Occipital lobe (tissue), 2 donors: ENCODE results near the gene DIAPH2. TPM values are rescaled to one million over a fixed set of nuclear protein-coding genes. Genes with fewer than 3 reads are reported as not detected.

Source experiments
- DNase-seq: peaks from one replicate; lab custom pipeline; 2025; lab: John Stamatoyannopoulos, UW
- total RNA-seq: library from RNA; depleted of rRNA; stranded (reverse); fragments of >200 nt; gene quantifications from one replicate; pipeline ENCODE4 v1.2.3, GENCODE V29; 2014

The DIAPH2 gene
- total RNA-seq, 1 donor from 2014 or later, result 18.2 TPM

DNA sequence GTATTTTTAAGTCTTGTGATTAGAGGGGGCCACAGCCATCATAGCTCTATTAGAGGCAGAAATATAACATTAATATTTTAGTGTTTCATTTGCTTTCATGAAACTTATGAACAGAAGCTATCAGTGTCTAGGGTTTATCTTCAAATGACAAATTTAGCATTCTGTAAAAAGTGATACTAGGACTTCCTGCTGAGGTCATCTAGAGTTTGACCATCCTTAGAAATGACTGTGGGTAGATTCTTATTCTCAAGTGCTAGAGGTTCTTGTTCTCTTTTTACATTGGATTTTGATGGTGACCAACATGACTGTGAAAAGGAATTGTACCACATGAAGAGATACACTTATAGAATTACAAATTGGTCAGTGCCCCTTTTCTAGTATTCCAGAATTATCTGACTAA is 767.6 kb downstream of the DIAPH2 start:
- DNase-seq, result no peak

DNA sequence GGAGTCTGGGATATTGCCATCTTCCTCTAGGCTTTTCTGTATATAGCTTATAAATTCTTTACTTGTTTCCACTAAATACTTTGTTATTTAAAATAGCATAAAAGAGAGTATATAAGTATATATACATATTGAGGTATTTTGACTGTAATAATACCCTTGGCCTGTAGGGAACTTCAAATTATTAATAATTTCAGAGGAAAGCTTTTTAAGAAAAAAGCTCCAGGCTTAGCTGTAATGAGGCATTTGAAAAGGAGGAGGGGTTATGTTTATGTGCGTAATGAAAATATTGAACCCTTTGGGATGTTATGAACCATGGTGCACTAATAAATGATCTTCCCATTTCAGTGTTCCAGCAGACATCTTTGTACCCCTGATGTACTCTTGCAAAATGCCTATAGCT is 777.1 kb downstream of the DIAPH2 start:
- no peak for DNase-seq

DNA sequence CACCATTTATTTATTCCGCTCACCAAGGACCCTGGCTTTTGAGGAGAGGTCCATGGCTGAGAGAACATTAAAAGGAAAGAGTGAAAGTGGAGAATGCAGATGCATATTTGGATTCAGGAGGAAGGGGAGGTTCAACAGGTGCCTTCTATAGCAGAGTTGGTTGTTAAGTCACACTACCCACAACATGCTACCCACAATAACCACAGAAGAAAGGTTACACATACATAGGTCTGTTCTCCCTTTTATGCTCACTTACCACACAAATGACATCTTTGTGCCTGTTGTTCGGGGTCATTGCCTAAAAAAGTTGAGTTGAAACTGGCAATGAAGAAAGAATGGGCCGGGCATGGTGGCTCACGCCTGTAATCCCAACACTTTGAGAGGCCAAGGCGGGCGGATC is 786.4 kb downstream of the DIAPH2 start:
- no peak for DNase-seq

DNA sequence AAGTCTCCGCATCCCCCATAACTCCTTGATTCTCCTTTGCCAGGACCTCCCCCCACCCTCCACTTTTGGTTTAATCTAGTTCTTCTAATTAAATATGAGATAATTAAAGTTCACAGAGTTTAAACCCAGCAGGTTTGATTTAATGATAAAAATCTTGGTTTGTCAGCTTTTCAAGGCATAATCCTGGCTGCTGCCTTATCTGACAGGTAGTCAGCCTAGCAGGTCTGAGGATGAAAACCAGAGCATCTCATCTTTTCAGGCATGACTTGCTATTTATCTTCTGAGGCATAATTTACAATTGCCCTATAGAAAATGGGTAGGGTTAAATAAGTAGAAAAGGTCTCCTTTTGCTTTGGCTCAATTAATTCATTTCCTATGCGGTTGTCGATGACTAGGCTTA is 790.3 kb downstream of the DIAPH2 start:
- no peak for DNase-seq

DNA sequence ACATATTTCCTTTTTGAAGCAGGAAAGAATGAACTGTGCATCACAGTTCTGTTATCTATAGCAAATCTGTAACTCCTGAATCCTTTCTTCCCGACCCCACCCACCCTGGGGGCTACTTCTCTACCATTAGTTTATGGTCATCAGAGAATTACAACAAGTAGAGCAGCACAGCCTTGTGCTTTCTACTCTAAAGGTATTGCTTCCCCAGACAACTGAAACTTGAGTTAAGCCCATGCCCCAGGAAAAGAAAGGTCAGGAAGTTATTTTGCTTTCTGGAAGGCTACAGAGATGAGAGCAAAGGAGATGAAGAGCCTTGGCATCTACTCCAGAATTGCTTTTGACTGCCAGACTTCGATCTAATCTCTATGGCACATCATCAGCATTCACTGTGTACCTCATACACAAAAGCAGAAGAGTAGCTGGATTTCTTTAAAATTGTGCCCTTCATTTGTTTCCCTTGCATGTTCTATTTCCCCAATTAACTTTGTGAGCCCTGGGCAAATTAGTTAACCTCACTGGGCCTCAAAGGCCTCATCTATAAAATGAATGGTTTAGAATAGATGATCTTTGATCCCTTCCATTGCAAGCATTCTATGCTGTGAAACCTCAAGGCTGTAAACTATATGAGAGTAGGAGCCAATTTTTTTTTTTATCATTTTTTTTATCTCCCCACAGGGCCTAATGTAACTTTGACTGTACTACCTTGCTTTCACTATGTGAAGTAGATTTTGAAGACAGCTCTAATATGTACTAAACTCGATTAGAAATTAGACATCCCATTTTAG is 794.7 kb downstream of the DIAPH2 start:
- DNase-seq, result no peak

DNA sequence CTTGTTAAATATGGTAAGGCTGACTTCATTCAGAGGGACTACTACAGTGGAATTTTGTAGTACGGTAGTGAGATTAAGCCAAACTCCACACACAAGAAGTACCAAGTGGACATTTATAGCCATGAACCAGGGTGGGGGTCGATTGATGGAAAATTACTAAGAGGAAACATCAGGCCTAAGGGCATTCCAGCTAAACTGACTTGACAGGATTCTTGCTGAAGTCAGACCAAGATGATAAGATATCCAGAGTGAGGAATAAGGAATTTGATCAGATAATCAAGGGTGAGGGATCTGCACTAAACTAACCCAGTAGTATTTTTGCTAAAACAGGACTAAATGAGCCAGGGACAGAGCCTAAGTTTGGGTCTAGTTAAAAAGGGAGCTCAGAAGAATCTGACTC is 796.6 kb downstream of the DIAPH2 start:
- no peak for DNase-seq

DNA sequence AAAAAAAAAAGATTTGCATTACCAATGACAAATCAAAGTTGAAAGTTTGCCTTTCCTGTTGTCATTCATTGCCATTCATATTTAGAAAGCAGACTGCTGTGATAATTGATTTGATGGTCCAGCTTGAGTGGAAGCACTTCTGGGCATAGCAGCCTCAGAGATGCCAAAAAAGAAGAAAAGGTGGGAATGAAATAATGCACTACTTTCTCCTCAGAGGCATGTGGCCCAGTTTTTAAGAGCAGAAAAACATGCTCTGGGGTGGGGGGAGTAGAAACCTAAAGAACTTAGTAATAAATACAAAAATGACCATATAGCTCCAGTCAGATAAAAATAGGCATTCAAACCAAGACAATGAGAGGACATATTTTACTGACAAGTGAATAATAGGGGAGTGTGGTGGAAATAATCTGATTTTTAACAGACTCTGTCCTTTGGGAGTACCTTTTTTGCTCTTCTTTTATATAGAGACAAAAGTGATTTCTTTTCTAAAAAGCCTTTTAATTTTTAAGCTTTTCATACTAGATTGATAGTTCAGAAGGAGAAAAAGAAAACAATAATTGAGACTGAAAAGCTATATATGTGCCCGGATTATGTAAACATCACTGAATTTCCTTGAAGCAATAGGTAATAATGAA is 798.1 kb downstream of the DIAPH2 start:
- DNase-seq, result no peak

DNA sequence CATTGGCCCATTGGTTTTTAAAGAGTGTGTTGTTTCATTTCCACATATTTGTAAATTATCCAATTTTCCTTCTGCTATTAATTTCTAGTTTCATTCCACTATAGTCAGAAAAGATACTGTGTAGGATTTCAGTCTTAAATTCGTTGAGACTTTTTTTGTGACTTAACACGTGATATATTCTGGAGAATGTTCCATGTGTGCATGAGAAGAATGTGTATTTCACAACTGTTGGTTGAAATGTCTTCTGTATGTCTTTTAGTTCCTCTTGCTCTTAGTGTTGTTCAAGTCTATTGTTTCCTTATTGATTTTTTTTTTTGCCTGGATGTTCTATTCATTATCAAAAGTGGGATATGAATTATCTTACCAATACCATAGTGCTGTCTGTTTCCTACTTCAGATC is 806.0 kb downstream of the DIAPH2 start:
- no peak for DNase-seq

DNA sequence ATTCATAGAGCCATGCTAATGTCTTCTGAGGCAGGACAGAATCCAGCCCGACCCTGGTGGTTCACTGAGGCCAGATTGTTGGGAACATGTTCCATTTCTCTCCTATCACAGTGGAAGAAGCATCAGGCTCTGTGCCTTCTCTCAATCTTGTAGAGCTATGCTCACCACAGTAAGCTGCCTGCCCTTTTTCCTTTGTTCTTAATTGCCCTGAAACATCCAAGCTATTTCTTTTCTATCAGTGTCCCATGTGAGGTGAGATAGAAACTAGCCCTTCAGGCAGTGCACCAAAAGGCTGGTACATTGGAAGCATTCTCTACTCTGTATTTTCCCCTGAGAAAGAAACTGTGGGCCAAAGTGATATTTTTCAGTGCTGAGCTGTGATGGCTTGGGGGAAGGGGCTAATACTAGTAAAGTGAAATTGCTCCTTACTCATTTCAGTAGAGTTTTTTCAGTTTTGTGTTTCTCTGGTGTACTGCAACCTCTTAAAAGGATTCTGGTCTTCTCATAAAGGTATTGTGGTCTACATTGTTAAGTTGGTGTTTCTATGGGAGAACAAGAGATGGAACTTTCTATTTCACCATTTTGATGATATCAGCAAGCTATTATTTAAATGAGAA is 810.2 kb downstream of the DIAPH2 start:
- no peak for DNase-seq

DNA sequence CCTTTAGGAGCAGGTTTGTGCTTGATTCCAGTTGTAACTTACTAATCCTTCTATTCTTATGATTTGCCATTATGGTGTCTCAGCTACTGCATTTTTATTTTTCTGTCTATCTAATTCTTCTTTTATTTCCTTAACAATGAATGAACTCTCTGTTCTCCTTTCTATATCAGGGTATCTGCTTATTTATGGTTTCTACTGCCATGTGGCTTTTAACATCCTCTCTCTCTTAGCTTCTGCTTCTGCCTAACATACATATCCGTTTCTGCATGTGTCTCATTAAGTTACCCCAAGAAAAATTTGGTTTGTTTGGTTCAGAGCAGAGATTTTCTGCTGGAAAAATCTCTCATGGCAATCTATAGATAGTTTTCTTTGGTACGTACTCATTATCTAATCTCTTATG is 813.5 kb downstream of the DIAPH2 start:
- DNase-seq, result no peak

DNA sequence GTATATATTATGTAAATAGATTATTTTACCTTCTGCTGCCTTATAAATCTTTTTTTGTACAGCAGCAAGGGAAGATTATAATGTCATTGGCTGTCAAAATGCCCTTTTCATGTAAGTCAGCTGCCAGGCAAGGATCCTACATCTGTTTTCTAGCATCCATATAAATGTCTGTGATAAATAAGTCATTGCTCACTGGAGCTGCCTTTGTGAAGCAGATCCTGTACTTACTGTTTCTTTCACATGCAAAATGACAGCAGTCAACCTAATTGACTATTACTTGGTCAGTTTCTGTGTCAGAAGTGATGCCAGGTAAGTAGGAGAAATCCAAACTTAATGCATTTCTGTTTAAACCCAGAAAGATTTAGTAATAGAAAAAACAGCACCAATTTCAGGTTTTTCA is 819.8 kb downstream of the DIAPH2 start:
- no peak for DNase-seq

DNA sequence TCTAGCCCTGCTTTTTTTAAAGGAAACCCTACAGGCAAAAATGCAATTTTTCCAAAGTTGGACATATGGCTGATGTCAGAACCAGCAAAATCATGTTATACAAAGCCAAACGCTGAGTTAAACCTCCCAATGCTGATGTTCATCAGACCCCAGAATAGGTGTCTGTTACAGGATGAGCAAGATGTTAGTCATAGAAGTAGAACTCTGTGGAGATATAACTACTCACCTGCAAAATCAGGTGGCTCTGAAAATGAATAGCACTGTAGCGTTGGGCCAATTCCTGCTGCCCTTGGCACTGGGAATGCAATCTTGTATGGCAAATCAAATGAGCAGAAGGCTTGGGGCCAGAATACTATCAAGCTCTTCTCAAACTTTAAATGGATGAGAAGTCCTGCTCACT is 833.1 kb downstream of the DIAPH2 start:
- no peak for DNase-seq

DNA sequence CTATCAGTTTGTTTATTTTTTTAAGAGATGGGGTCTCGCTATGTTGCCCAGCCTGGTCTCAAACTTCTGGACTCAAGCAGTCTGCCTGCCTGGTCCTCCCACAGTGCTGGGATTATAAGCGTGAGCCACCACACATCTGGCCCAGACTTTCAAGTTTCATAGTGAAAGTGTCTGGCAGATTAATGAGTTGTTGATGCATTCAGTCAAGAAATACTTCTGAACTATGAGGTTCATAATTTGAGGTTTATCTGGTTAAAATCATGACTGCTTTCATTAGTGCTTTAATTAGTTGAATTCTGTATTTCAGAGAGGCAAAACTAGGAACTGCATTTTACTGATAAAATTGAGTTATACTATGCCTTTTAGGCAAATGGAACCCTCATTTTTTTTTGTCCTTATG is 837.7 kb downstream of the DIAPH2 start:
- no peak for DNase-seq

DNA sequence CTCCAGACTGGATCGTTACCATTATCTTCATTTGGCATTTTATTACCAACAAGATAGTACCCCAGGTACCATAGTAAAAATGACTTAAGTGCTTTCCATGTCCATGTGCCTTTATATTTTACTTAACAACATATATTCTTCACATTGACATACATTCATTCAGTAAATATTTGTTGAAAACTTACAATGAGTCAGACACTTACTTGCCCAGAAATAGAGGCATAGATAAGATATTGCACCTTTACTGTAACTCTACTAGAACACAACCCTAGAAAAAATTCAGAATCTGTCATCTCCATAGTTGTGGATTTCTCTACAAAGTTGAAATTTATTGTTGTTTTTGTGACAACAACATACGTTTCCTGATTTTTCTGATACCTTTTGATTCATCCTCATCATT is 839.7 kb downstream of the DIAPH2 start:
- DNase-seq, result no peak

DNA sequence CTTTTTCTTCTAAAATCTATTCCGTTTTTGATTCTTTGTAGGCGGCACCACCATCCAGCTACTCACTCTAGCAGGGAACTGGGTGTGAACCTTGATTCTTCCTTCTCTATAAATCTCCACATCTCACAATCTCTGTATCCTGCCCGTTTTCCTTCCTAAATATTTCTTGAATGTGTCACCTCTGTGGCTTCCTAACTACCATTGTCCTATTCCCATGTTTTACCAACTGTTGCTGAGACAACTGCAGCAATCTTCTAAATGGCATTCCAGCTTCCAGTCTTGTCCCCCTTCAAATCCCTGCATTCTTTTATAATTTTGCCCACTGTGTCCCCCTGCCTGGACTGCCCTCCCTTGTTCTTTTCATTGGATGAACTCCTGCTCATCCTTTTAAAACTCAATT is 840.4 kb downstream of the DIAPH2 start:
- DNase-seq, result no peak

DNA sequence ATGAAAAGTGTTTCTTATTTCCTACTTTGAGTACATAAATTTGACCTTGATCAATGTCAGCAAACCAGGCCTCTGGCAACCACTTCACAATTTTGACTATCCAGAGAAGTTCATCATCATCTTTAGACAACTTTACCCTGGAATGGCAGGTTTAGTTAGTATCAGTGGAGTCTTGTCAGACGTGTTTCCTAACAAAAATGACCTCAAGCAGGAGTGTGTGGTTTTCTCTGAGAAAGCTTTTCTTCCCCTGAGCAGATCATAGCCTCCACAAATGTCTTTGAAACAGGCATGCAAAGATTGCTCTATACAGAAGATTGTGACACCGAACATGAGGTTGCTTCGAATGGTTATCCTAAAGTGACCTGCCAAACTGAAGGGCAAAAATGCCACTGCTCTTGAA is 841.3 kb downstream of the DIAPH2 start:
- DNase-seq, result no peak

DNA sequence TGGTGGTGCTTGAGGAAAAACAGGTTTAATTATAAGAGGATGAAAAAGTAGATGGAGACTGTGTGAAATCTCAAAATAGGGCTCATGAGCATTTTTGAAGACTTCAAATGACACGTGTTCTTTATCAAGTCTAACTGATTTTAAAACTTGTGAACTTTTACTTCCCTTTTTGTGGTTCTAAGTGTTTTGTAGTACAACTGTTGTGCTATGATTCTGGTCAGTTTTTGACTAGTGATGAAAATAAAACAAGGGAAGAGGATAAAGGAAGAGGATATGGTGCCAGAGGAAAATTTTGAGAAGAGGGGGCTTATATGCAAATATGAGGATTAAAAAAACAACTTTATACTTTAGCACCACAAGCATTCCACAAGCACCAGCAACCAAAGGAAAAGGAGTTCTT is 843.1 kb downstream of the DIAPH2 start:
- no peak for DNase-seq

DNA sequence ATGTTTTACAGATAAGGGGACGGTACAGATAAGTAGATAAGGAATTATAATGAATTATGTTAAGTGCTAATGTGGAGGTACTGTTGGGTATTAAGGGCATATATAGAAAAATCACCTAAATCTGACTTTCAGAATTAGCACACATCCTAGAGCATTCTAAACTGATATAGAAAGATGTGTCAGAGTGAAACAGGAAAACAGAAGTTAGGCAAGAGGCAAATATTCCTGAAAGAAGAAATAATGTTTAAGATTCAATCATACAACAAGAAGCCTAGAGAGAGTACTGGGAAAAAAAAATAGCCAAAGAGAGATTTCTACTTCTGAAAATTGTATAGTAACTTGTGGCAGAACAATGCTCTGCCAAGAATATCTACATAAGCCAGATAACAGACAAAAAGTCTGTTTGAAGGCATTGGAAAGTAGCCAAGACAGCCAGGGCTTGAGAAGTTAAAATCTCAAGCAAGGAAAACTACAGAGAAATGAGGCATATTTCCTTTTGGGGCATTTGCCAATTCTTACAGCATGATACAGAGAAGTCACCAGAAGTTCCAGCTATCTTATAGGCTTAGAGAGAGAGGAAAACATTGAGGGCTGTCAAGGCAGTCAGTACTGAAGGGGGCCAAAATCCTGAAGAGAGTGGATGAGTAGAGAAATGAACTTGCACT is 845.0 kb downstream of the DIAPH2 start:
- no peak for DNase-seq

DNA sequence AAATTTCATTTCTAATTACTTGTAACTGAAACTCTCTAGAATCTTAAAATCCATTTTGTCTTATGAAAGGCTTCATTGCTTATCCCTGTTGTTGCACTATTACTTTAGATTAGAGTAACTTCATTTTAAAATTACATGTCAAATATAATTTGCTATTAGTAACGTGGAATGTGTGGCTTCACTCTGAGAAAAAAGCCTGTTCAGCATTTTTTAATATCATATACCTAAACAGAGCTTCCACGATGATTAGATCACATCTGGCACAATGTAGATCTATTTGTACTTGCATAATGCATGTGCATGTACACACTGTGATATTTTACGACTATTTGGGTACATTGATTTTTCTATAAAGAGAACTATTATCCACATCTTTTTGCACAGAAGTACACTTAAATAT is 847.2 kb downstream of the DIAPH2 start:
- no peak for DNase-seq

DNA sequence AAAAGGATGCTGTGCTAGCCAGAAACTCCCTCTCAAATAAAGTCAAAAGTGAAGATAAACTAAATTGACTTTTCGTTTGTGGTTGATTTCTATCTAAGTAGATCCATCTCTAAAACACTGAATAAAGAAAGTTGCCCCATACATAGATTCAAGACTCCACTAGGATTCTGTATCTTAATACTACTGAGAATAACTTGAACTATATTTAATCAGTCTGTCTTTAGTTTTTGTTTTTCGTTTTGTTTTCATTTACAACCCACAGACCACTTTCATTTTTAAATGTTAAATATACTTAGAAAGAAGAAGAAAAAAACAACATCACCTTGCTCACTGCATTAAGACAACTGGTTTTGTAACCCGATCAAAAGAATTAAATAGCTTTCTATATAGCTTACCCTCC is 854.1 kb downstream of the DIAPH2 start:
- DNase-seq, result no peak

DNA sequence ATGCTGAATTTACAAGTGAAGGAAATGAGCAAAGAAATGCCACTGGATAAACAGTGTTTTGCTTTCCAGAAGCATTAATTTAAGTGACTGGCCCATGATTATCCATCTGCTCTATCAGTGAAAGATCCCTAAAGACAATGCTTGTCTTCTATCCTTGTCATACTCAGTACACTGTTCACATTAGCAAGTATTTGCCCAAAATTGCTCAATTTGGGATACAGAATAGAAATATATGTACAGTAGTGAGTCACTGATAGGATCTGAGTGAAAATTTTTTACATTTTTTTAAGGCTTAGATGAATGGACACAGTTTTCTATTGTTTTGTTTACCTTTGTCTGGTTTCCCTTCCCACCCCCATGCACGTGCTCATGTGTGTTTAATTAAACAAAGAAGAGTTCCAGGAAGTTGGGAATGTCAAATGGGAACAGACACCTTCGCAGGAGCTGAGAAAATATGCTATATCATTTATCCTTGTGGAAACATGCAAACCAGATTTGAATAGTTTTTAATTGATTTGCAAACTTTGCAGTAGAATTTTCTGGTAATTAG is 855.4 kb downstream of the DIAPH2 start:
- DNase-seq, result no peak
